Fibroblast of skin of abdomen (primary cell): ENCODE measurements around the gene LRBA.
"Not testable (repeated sequence)": the region's sequence is repeated elsewhere in the genome, so short reads cannot be mapped to it uniquely, and the experiment has no call there.

Experiments
- DNase-seq: peaks from one replicate; pipeline ENCODE4 v3.0.0-alpha.2; 2013

Gene LRBA

DNA sequence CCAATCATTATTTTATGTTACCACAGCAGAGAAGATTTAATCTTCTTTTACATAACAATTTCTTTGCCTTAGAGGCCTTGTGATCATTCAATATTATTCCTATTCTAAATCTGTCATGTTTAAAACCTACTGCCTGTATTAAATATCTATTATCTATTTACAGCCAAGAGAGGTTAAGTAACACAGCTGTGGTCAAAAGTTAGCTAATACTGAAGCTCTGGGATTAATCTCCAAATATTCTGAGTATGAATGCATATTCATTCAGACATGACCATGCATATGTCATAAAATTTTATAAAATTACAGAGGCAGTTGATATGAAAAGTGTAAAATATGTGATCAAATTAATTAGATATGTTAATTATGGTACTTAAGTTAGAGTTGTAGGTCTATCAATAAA lies 621.0 kb downstream of the LRBA start:
- DNase-seq: no peak

DNA sequence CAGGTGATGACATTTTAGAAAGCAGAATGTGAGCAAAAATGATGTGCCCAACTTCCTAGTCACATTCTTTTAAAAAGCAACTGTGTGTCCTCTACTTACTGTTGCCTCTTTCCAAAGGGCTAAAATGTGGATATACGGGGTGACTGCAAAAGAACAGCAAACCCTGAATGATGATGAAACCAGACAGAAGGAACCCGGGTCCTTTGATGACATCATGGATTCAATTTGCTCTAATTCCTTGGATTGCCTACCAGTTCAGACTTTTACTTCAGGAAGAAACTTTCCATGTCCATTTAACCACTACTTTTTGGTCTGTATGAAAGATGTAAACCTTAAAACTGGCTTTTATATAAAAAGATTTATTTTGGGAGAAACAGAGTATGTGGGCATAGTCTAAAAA lies 624.0 kb downstream of the LRBA start:
- no peak for DNase-seq

DNA sequence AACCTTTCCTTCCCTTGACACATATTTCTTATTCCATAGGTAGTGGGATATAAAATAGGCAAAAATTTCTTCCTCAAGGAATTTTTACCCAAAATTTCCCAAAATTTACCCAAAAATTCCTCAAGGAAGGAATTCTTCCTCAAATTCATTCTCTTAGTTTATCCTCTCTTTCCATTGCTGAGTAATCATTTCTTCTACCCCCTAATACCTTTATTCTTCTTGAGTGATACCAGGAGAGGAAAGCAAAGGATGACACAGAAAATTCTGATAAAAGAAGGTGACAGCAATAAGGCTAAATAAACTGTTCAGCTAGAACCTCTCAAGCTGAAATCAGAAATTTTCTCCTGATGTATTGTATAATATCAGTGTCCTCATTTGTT lies 624.6 kb downstream of the LRBA start:
- DNase-seq: no peak

DNA sequence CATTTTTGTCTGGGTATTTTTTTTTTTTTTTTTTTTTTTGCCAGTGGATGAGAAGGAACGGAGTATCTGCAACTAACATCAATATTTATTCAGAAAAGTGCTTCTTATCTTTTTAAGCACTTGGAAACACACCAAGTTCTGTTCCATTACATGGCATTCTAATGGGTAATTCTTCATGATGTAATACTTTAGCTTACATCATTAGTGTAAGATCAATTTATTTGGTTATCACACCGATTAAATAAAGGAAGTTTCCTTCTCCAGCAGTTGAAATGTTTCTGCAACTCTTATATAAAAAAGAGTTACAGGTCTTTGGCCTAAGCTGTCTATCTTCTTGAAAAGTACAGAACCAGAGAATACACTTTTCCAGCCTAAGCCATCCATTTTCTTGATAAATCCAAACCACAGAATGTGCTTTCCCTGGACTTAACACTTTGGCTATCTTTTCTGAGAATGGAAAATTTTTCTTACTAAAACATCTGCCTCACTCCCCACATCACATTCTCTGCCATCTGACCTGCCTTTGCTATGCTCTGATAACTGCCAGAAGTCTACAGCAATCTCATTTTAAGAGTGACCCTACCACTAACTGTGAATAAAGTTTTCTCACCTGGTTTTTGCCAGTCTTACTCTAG lies 625.1 kb downstream of the LRBA start:
- no peak for DNase-seq

DNA sequence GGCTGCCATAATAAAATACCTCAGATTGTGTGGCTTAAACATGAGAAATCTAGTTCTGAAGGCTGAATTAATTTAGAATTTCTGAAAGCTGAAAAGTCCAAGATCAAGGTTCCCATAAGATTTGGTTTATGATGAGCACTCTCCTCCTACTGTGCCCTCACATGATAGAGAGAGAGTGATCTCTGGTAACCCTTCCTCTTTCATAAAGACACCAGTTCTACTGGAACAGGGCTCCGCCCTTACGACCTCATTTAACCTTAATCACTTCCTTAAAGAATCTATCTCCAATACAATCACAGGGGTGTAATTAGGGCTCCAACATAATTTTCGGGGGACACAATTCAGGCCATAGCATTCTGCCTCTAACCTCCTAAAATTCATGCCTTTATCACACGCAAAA lies 627.1 kb downstream of the LRBA start:
- DNase-seq: no peak

DNA sequence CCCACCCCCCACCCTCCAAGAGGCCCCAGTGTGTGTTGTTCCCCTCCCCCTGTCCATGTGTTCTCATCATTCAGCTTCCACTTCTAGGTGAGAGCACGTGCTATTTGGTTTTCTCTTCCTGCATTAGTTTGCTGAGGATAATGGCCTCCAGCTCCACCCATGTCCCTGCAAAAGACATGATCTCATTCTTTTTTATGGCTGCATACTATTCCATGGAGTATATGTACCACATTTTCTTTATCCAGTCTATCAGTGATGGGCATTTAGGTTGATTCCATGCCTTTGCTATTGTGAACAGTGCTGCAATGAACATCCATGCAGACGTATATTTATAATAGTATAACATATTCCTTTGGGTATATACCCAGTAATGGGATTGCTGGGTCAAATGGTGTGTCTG lies 628.7 kb downstream of the LRBA start:
- DNase-seq: not testable (repeated sequence)

DNA sequence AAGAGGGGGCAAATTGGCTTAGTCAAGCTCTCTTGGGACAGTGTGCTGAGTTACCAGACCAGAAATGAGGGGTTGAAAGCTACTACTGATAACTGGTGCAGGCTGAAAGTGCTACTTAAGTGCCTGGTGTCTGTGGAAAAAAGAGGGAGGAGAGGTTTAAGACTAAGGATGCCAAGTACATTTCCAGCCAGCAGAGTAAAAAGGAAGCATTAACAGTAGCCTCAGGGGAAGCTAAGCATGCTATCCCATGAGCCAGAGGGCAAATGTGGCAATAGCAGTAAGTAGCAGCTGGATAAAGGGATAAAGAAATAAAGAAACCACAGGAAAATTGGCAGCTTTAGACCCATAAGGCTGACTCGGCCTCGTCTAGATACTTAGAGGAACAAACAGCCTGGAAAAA lies 629.5 kb downstream of the LRBA start:
- DNase-seq: peak; percentile 77

DNA sequence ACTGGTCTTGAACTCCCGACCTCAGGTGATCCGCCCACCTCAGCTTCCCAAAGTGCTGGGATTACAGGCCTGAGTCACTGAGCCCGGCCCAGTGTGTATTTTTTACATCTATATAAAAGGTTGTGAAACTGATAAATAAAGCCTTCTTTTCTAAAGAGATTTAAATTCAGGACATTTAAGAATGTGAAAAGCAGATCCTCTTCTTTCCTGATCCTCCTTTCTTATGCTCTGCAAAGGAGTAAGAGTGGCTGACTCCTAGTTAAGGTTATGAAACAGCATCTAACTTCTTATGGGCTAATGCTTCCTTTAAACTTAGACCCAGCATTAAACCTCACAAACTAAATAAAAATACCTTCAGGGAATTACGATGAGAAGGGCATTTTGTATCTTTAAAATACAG lies 630.8 kb downstream of the LRBA start:
- no peak for DNase-seq

DNA sequence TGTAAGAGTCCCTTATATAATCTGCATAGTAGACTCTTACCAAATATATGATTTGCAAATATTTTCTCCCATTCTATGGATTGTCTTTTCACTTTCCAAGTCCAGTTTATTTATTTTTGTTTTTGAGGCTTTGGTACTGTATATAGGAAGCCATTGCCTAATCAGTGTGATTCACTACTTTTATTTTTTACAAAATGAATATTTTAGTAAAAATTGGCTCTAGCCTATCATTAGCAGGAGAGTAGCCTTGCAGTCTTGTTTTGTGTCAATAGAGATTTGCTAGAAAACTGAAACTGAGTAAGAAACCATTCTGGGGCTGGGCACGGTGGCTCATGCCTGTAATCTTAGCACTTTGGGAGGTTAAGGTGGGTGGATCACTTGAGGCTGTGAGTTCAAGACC lies 633.1 kb downstream of the LRBA start:
- no peak for DNase-seq

DNA sequence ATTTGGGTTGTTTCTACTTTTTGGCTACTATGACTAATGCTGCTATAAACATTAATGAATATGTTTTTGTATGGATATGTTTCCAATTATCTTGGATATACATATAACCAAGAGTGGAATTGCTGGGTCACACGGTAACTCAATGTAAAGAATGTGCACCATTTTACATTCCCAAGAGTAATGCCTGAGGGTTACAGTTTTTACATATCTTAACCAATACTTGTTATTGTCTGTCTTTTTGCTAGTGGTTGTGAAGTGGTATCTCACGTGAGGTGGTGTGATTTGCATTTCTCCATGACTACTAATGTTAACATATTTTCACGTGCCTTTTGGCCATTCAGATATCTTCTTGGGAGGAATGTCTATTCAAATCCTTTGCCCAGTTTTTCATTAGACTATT lies 633.5 kb downstream of the LRBA start:
- peak; percentile 52 for DNase-seq

DNA sequence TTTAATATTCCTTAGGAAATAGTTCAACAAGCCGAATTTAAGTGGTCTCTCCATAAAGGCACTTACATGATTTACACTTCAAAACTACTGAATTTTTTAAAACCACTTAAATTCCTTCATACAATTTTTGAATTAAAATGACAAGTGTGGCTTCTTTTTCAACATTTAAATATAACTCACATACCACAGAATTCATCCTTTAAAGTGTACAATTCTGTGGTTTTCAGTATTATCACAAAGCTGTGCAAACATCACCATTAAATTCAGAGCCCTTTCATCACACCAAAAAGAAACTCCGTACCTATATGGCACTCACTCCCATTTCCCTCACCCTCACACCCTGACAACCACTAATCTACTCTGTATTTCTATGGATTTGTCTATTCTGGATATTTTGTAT lies 634.0 kb downstream of the LRBA start:
- peak; percentile 63 for DNase-seq

DNA sequence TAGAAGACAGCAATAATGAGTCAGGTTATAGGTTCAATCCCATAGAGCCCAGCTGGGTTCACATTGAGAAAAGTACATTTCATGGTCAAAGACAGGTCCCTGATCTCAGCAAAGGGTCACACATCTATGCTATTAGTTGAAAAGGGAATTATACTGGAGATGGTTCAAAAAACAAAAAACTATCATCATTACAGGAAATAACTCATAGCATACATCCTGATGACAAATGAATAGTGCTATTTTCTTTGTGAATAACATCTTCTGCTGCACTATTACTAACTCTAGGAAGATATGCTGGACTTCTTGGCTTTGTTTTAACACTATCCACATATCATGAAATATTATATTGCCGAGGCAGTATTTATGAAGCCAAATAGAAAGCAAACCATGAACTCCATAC lies 635.6 kb downstream of the LRBA start:
- DNase-seq: peak; percentile 22

DNA sequence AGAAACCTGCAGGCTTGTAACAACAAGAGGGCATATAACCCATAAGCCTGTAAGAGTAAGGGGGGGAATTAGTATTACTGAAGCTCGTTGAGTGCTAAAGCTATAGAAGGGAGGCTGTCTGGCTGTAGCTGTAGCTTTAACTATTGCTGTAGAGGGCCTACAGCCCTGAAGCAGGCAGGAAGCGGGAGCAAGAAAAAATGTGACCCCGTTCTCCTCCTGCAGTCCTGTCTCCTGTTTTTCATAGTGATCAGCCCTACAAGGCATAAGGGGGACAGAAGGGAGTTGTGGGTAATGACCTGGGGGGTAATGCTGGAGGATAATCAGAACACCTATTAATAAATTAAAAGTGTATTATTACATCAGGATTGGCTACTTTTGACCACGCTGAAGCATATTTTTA lies 640.1 kb downstream of the LRBA start:
- DNase-seq: no peak

DNA sequence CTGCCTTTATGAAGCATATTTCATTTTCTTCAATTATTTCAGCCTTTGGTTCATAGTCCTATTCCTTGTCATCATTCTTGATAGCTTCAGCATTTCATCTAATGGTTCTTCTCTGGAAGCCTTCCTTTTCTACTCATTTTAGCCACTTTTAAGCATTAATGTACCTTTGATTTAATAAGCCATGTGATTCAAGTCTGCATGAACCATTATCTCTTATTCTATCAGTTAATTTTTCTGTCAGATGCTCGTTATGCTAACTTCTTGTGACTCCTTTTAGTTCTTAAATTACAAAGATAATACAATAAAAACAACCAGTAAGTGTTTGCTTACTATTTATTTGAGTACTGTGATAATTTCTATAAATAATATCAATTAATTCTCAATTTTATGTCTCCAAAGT lies 643.2 kb downstream of the LRBA start:
- no peak for DNase-seq

DNA sequence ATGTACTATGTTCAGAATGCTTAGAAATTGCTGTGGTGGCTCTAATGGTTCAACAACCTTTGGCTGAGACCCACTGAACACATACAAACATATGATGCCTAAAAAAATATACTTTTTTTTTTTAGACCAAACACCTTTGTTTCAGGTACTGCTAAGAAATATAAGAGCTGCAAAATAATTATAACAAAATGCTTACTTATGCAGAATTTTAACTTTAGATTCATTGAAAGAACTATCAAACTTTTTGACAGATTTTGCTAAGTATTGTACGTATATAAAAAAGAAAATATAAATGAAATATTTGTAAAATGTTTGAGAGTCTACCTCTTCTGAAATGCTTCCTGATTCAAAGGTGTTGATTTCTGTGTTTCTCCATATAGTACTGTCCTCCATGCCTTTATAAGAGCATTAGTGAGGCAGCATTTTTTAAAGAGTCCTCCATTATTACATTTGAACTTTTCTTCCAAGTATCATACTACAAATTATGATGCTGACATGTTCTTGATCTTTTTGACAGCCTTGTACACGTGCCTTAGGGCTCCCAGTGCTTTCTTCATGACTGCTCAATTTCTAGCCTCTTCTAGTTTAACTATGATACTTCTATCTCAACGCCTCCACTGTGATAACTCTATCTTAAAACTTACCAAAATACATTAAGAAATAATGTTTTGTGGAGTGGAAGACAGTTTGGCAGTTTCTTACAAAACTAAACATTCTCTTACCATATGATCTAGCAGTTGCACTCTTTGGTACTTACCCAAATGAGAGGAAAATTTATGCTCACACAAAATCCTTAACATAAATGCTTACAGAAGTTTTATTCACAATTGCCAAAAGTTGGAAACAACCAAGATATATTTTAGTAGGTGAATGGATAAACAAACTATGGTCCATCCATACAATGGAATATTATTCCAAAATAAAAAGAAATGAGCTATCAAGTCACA lies 645.4 kb downstream of the LRBA start:
- no peak for DNase-seq

DNA sequence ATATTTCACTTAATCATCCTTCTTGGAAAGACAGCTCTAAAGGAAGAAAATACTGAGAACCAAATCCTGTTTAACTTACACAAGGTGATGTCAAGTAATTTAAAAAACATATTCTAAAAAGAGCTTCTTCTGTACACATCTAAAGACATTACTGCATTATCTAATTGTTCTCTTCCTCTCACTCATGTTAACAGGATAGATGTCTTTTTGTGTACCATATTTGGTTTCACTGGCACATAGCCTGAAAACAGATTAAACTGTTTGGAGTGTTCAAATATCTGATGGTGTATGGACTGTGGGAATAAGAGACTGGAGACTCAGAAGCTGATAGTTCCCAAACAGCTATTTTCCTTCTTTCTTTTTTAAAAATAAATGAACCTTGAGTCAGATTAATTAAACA lies 646.4 kb downstream of the LRBA start:
- DNase-seq: no peak

DNA sequence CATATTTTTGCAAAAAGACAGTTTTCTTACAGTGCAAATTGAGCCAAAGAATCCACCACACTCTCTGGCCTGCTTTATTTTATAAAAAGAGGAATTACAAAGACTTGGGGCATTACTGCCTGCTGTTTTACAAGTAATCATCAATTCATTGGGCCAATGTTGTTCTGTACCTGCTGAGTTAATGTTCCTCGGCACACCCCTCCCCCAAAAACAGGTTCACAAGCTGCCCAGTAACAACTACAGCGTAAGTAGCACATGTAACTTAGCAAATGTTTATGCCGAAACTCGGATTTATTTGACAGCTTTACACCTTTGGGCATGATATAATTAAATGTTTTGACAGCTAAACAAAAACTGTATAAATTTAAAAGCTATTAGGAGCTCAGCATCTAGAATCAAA lies 647.8 kb downstream of the LRBA start:
- DNase-seq: no peak

DNA sequence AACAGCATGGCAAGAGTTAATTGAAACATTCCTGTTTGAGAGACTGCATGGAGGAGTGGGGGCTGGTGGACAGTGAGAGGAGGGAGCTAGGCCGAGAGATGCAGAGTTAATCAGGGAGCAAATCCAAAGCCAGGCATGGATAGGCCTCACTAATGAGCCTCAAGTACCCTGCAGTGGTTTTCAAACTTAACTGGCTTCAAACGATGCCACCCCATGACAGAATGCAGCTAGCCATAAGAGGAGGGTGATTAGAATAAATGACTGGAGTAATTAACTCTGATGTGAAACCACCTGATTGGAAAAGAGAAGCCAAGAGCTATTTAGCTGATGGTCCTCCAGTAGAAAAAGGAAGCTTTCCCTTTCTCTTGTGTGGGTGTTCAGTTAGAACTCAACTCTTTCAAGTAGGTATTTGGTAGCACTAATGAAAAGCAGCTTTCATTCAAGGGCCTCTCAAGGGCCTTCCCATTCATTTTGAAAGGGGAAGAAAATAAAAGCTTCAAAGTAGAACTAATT lies 648.5 kb downstream of the LRBA start:
- DNase-seq: no peak

DNA sequence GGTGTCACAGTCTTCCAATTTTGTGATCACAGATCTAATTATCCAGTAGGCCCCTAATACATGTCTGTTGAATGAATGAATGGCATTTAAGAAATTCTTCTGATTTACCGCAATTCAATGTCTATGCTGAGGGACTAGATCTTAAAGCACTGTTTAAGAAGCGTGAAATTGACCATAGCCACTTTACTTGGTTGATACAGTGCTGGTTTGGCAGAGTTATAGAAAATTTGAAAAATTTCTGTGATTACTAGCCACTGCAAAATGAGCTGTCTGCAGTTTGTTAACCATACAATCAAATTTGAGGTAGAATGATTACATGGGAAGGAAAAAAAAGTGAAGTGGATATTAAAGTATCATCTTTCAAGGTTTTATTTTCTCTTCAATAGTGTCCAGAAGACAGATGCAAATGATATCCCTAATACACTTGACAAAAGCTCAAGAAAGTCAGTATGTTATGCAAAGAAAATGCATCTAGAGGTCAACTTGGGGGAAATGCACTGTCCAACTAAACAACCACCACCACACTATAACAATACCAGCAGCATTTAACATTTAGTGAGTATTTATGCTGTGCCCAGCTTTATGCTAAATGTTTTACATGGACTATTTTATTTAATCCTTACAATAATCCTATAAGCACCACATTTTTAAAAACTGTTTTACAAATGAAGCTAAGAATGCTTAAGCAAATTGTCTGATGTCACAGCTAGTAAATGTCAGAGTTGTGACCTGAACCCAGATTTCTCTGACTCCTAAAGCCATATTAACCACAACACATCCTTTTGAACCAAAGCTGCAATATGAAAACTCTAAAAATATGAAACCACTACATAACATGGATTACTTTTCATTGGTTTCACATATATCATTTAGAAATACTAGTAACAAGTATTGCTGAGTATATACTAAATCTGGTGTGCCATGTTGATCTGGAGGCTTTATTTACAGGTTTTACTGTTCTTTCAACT lies 651.1 kb downstream of the LRBA start:
- DNase-seq: peak; percentile 20

DNA sequence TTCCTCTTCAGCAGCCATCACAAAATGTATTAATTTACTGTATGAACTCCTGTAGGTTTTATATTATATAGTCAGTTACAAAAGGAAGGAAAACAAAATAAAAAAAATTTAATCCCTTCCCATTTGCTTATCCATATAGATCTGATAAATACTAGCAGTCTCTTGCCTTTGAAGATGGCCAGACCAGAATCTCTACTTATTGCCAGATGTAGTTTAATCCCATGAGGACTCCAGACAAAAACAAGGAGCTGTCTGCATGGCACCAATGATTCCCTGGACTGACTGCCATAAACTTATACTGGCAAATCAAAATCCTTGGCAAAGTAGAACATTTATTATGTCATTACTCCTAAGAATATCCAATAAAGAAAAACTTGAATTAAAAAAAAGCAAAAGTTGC lies 656.4 kb downstream of the LRBA start:
- no peak for DNase-seq

DNA sequence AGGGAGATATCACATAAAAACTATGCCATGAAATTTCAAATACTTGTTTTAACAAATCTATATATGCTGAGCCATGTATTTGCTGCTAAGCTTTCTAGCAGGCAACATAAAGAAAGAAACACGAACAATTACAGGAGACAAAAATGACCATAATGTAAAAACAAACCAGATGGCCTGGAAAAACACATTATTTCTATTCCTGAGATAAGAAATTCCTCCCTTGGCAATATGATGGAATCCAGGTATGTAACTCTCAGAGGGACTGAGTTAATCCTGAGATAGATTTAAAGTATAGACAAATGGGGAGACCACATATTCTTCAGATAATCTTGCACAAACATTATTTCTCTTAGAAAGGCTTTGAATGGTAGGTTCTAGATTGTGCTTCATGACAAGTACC lies 657.3 kb downstream of the LRBA start:
- DNase-seq: no peak

DNA sequence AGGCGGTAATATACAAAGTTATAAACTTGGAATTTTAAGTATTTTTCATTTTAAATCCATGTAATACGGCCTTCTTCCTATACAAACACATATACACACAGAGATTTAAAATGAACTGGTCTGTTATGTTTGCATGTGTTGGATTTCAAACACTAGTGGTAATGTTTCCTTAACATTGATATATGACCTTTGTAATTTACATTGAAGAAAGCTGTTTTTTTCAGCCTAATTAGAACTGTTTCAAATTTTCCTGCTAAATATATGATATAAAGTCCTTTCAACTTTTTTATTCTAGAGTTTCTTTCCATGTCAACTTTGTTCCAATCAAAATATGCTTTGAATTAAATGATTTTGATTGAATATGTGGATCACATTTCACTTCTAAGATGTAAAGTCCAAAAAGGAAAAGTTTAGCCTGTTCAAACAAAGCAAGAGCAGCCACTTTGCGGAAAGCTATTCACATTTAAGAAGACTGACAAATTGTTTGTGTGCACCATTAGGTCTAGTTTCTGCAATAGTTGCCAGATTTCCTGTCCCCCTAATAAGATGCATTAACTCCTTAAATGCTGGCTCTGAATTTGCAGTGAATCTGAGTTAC lies 659.1 kb downstream of the LRBA start:
- DNase-seq: no peak
